Activated CD4-positive, alpha-beta memory T cell treated with anti-CD3 and anti-CD28 coated beads, Interleukin-2, amount 10 ng/mL, durations not matched to agents 7 days and 5 days (primary cell): ENCODE results near the gene FAM9C. TPM values are rescaled to one million over a fixed set of nuclear protein-coding genes. Genes with fewer than 3 reads are reported as not detected.
"Not testable (repeated sequence)": the region's sequence is repeated elsewhere in the genome, so short reads cannot be mapped to it uniquely, and the experiment has no call there.

Source experiments
- CTCF ChIA-PET: fragments of 350-600 bp; sonication (Branson Sonifier 250); formaldehyde crosslinking; loops from one replicate; lab custom pipeline; 2021; ENCODE audit warnings: antibody characterized with exemption, inconsistent platforms; lab: Charles Lee
- POLR2A ChIA-PET: fragments of 350-600 bp; sonication (Branson Sonifier 250); formaldehyde crosslinking; loops from one replicate; lab custom pipeline; 2021; ENCODE audit warnings: antibody characterized with exemption; lab: Charles Lee
- DNase-seq: peaks from one replicate; pipeline ENCODE4 v3.0.0-alpha.2; 2020
- H3K27ac Mint-ChIP-seq: one replicate; pipeline ENCODE4 v1.8.0; 2021; ENCODE audit warnings: mild to moderate bottlenecking, mixed read lengths
- H3K27me3 Mint-ChIP-seq: one replicate; pipeline ENCODE4 v1.8.0; 2021; ENCODE audit warnings: mixed read lengths
- H3K36me3 Mint-ChIP-seq: one replicate; pipeline ENCODE4 v1.8.0; 2021; ENCODE audit warnings: low read depth, mixed read lengths
- H3K4me1 Mint-ChIP-seq: one replicate; pipeline ENCODE4 v1.8.0; 2021; ENCODE audit warnings: mixed read lengths
- H3K4me3 Mint-ChIP-seq: one replicate; pipeline ENCODE4 v1.8.0; 2021; ENCODE audit warnings: mild to moderate bottlenecking, mixed read lengths
- H3K9me3 Mint-ChIP-seq: one replicate; pipeline ENCODE4 v1.8.0; 2021; ENCODE audit warnings: mixed read lengths
- total RNA-seq, 2 experiments: library from RNA; stranded (reverse); gene quantifications; one replicate each; pipeline ENCODE4 v1.2.3, GENCODE V29; 2021

The FAM9C gene
- total RNA-seq, 2 experiments from 2014 or later: not detected

DNA sequence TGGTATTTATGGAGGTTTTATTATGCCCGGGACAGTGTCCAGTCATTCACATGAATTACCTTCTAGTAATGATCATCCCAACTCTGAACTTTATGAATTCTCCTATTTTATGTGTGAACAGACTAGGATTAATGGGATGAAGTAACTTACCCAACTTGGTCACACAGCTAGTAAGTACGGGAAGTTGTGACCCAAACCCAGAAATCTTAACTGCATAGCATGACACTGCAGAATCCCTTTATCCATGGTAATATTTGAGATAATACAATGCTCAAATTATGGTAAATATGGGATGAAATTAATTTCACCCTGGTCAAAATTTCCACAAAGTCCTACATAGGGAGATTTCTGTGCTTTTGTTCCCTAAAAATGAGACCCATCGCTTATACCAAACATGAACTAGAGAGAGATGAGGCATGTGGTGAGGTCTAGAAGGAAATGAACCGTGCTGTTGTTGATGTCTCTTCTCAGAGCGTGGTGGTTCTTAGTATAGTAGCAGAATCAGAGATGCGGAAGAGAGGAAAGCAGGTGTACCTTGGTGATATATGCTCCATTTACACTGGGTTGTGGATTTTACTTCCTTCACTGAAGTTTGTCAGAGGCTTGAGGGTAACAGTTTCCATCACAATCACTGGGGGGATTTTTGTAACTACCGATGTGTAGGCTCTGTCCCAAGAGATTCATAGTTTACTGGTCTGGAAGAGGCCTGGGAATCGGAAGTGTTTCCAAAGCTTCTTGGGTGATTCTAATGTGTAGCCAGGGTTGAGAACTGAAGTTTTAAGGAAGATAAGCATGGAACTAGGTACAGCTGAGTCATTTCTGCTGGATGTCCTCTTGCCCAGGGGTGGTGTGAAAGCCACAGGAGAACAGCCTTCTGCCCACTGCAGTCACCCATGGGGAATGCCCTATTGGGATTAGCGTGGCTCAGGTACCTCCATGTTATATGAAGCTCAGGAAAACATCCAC is 30.2 kb upstream of the FAM9C start:
- no peak overlapping the region for H3K4me3 Mint-ChIP-seq
- peak overlapping the region; percentile 76 for H3K27ac Mint-ChIP-seq
- no peaks in the 10 kb centered on the region for H3K9me3 Mint-ChIP-seq
- peaks cover 3% of the 10 kb centered on the region for H3K36me3 Mint-ChIP-seq
- peaks cover 50% of the 10 kb centered on the region for H3K4me1 Mint-ChIP-seq
- POLR2A ChIA-PET: interaction anchor here (0.8 to 24.1 kb wide), 7 partner anchors 14 to 98 kb away, joined by 3 to 1502 read pairs (median 5); partner anchors contain the start of gene TMSB4X
- DNase-seq: no peak
- no peaks in the 10 kb centered on the region for H3K27me3 Mint-ChIP-seq
- CTCF ChIA-PET: interaction anchor here (0.9 to 2.2 kb wide), 3 partner anchors 18 to 96 kb away, joined by 3 to 5 read pairs (median 3); no protein-coding TSS in a partner anchor

DNA sequence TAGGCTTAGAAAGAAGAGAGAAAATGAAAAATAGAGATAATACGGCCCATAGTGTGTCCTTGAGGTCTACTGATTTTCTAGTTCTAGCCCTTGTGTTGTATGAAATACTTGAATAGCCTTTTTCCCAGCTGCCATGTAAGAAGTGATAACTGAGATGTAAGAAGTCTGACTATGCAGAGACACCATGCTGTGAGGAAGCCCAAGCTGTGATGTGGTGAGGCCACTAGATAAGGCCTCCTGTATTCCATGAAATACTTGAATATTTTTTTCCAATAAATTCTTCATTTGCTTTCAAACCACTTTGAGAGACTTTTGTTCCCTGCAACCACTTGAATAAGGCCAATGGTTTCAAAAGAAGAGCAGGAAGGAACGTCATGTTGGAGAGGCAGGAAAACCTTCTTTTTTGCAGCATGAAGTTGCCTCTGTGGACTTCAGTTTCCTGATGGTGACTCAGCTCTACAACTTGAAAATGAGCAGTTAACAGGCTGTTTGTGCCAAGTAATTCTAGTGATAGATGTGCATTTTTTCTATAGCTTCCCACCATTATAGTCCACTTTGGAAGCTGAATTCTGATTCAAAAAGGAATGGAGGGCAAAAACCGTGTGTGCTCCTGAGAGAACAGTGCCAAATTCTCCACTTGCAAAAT is 25.5 kb upstream of the FAM9C start:
- DNase-seq: no peak
- ChIA-PET CTCF (no interaction called here), POLR2A (no interaction called here)
- peaks cover 17% of the 10 kb centered on the region for H3K36me3 Mint-ChIP-seq
- H3K27me3 Mint-ChIP-seq: no peaks in the 10 kb centered on the region
- peaks cover 15% of the 10 kb centered on the region for H3K4me1 Mint-ChIP-seq
- no peak overlapping the region for H3K27ac Mint-ChIP-seq
- H3K9me3 Mint-ChIP-seq: peaks cover 8% of the 10 kb centered on the region
- H3K4me3 Mint-ChIP-seq: no peak overlapping the region

DNA sequence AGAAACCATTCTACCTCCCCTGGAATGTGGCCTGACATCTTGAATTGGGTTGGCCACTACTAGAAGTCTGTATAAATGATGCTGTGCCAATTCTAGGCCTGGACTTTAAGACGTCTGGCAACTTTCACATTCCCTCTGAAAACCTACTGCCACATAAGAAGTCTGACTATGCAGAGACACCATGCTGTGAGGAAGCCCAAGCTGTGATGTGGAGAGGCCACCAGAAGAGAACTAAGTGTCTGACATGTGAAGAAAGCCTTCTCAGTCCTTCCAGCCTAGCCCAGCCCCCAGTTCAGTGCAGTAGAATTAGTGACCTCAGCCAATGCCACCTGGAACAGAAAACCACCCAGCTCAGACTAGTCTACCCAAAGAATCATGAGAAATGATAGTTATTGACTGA is 24.2 kb upstream of the FAM9C start:
- POLR2A ChIA-PET: no interaction called here
- no peak for DNase-seq
- no peak overlapping the region for H3K4me3 Mint-ChIP-seq
- H3K27ac Mint-ChIP-seq: no peak overlapping the region
- H3K9me3 Mint-ChIP-seq: peaks cover 8% of the 10 kb centered on the region
- peaks cover 6% of the 10 kb centered on the region for H3K4me1 Mint-ChIP-seq
- CTCF ChIA-PET: no interaction called here
- no peaks in the 10 kb centered on the region for H3K27me3 Mint-ChIP-seq
- H3K36me3 Mint-ChIP-seq: peaks cover 17% of the 10 kb centered on the region

DNA sequence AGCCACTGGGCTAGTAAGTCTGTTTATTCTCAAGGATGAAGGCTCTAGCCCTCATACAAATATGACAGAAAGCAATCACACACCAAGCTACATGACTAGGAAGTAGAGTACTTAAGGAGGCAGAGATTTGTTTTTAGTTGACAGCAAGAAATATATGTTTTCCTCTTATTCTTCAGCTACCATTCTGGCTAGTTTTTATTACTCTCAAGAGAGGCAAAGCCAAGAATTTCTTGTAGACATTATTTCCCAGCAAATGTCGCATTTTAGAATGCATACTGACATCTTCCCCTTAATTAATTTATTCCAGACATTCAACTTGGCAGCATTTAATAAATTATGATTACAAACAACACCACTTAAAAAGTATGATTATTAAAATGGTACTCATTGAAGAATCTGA is 23.4 kb upstream of the FAM9C start:
- ChIA-PET CTCF (no interaction called here), POLR2A (no interaction called here)
- Mint-ChIP-seq H3K4me1 (peaks cover 6% of the 10 kb centered on the region), H3K27ac (no peak overlapping the region), H3K9me3 (peaks cover 14% of the 10 kb centered on the region), H3K4me3 (no peak overlapping the region), H3K27me3 (no peaks in the 10 kb centered on the region), H3K36me3 (peaks cover 23% of the 10 kb centered on the region)
- no peak for DNase-seq

DNA sequence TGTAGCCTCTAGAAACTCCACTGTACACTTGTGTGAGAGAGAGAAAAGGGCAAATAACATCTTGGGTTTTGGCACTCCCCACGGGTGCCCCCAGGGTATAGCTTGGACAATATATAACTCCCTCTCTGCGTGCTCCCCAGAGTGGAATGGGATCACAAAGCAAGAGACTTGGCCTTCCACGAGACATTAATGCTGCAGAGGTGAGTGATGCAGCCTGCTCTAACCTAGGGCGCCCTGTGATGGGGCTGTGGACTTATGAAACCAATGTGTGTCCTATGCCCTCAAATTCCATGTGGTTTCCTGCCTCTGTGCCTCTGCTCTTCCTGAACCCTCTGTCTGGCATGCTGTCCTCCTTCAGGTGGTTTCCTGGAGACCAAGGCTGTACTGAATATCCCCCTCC is 22.0 kb upstream of the FAM9C start:
- DNase-seq: no peak
- no peaks in the 10 kb centered on the region for H3K27me3 Mint-ChIP-seq
- H3K4me1 Mint-ChIP-seq: peaks cover 4% of the 10 kb centered on the region
- ChIA-PET POLR2A (no interaction called here), CTCF (no interaction called here)
- peaks cover 30% of the 10 kb centered on the region for H3K36me3 Mint-ChIP-seq
- H3K4me3 Mint-ChIP-seq: no peak overlapping the region
- H3K9me3 Mint-ChIP-seq: peaks cover 21% of the 10 kb centered on the region
- H3K27ac Mint-ChIP-seq: no peak overlapping the region

DNA sequence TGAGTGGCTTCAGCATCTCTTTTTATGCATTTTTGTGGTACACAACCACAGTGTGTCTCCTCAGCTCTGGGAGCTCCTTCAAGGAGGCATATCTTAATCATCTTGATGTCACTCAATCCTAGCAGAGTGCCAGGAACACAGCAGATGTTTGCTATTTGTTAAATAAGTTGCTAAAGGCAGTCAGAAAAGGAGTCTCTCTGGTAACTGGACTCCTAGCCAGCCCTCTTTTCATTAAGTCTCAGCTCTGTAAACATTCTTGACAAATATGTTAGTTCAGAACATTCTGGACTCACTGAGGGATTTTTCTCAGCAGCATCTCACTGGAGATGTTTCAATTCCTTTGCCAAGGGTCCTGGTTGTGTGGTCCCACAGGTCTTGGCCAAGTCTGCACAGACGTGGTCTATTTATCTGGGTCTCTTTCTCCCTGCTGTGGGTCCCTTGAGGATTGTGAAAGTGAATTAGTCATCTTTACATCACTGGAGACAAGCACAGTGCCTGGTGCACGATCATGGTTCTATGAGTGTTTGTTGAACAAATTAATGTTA is 20.3 kb upstream of the FAM9C start:
- Mint-ChIP-seq H3K27me3 (no peaks in the 10 kb centered on the region), H3K4me1 (peaks cover 15% of the 10 kb centered on the region), H3K9me3 (peaks cover 25% of the 10 kb centered on the region), H3K27ac (no peak overlapping the region), H3K36me3 (peaks cover 31% of the 10 kb centered on the region), H3K4me3 (no peak overlapping the region)
- ChIA-PET POLR2A (interaction anchor here (0.7 kb wide), 1 partner anchor 14 kb away, joined by 3 read pairs; no protein-coding TSS in a partner anchor), CTCF (interaction anchor here (0.9 kb wide), 1 partner anchor 28 kb away, joined by 3 read pairs; no protein-coding TSS in a partner anchor)
- DNase-seq: no peak

DNA sequence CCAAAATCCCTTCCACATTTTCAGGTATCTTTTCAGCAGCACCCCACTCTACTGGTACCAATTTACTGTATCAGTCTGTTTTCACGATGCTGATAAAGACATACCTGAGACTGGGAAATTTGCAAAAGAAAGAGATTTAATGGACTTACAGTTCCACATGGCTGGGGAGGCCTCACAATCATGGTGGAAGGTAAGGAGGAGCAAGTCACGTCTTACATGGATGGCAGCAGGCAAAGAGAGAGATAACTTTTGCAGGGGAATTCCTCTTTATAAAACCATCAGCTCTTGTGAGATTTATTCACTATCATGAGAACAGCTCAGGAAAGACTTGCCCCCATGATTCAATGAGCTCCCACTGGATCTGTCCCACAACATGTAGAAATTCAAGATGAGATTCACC is 18.7 kb upstream of the FAM9C start:
- DNase-seq, H3K27ac Mint-ChIP-seq, H3K27me3 Mint-ChIP-seq, H3K4me3 Mint-ChIP-seq, POLR2A ChIA-PET, CTCF ChIA-PET: not testable (repeated sequence)
- Mint-ChIP-seq H3K4me1 (peaks cover 14% of the 10 kb centered on the region), H3K9me3 (peaks cover 17% of the 10 kb centered on the region), H3K36me3 (peaks cover 21% of the 10 kb centered on the region)

DNA sequence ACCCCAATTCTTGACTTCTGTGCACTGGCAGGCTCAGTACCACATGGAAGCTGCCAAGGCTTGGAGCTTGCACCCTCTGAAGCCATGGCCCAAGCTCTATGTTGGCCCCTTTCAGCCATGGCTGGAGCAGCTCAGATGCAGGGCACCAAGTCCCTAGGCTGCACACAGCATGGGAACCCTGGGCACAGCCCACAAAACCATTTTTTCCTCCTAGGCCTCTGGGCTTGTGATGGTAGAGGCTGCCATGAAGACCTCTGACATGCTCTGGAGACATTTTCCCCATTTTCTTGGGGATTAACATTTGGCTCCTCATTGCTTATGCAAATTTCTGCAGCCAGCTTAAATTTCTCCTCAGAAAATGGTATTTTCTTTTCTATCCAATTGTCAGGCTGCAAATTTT is 17.9 kb upstream of the FAM9C start:
- POLR2A ChIA-PET, CTCF ChIA-PET, H3K27me3 Mint-ChIP-seq, H3K27ac Mint-ChIP-seq, H3K4me3 Mint-ChIP-seq, DNase-seq: not testable (repeated sequence)
- Mint-ChIP-seq H3K9me3 (peaks cover 20% of the 10 kb centered on the region), H3K36me3 (peaks cover 22% of the 10 kb centered on the region), H3K4me1 (peaks cover 14% of the 10 kb centered on the region)

DNA sequence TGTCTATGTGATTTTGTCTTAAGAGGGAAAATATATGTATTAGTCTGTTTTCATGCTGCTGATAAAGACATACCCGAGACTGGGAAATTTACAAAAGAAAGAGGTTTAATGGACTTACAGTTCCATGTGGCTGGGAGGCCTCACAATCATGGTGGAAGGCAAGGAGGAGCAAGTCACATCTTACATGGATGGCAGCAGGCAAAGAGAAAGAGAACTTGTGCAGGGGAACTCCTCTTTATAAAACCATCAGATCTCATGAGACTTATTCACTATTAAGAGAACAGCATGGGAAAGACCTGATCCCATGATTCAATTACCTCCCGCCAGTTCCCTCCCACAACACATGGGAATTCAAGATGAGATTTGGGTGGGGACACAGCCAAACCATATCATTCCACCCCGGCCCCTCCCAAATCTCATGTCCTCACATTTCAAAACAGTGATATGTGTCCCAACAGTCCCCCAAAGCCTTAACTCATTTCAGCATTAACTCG is 16.8 kb upstream of the FAM9C start:
- POLR2A ChIA-PET: interaction anchor here (1.5 kb wide), 1 partner anchor 48 kb away, joined by 3 read pairs; no protein-coding TSS in a partner anchor
- peaks cover 20% of the 10 kb centered on the region for H3K9me3 Mint-ChIP-seq
- H3K27ac Mint-ChIP-seq, H3K27me3 Mint-ChIP-seq, H3K4me3 Mint-ChIP-seq, DNase-seq: not testable (repeated sequence)
- CTCF ChIA-PET: interaction anchor here (1.3 kb wide), 1 partner anchor 115 kb away, joined by 3 read pairs; no protein-coding TSS in a partner anchor
- H3K4me1 Mint-ChIP-seq: peaks cover 14% of the 10 kb centered on the region
- H3K36me3 Mint-ChIP-seq: peaks cover 19% of the 10 kb centered on the region

DNA sequence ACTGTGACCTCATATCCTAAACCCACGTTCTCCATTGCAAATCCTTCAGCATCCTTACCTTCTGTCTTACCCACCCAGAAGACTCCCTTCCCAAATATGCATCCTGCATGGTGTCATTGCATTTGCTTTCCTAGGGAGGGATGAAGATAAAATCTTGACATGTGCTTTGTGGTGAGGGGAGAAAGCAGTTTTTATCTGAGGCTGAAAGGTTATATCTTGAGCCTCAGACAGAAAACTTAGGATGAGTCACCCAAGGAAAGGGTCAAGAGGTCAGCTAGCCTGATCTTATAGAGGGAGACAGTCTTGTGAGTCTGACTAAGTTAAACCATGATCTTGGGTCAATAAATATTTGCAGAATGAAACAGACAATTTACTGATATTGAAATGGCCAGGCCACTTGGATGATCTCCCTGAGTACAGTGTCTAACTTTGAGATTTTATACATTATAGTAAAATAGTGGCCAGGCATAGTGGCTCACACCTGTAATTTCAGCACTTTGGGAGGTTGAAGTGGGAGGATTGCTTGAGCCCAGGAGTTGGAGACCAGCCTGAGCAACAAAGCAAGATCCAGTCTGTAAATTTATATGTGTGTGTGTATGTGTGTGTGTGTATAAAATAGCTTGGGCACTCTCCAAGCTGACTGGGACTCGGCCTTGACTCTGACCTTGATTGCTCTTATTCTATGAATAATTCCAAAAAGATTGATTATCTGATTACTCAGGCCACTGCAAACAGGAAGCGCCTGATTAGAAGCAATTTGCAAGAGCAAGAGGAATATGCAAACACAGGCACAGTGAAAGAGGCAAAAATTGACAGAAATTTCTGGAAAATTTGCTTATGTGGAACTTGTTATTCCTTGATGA is 15.4 kb upstream of the FAM9C start:
- DNase-seq: no peak
- POLR2A ChIA-PET: interaction anchor here (1.5 to 1.7 kb wide), 2 partner anchors 22 to 47 kb away, joined by 3 to 4 read pairs; no protein-coding TSS in a partner anchor
- Mint-ChIP-seq H3K4me1 (peaks cover 24% of the 10 kb centered on the region), H3K4me3 (no peak overlapping the region), H3K36me3 (peaks cover 21% of the 10 kb centered on the region), H3K27ac (no peak overlapping the region), H3K9me3 (peaks cover 22% of the 10 kb centered on the region), H3K27me3 (no peaks in the 10 kb centered on the region)
- CTCF ChIA-PET: interaction anchor here (1.3 kb wide), 1 partner anchor 113 kb away, joined by 3 read pairs; no protein-coding TSS in a partner anchor

DNA sequence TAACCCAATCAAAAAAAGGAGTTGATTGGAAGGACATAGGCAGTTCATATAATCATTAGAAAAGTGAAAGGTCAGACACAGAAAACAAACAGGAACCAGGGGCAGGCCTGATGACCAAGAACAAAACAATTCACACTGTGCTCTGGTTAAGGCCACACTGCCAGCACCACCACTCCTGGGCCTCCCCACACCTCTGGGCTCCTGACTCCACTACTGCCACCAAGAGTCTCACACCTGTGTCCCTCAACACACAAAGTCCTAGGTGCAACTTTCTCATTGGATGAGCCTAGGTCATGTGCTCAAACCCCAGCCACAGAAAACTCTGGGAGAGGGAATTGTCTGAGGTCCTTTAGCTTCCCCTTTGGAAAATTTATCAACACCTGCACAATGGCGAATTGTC is 11.1 kb upstream of the FAM9C start:
- peaks cover 5% of the 10 kb centered on the region for H3K9me3 Mint-ChIP-seq
- no peak overlapping the region for H3K27ac Mint-ChIP-seq
- H3K27me3 Mint-ChIP-seq: no peaks in the 10 kb centered on the region
- H3K36me3 Mint-ChIP-seq: peaks cover 19% of the 10 kb centered on the region
- ChIA-PET CTCF (no interaction called here), POLR2A (no interaction called here)
- no peak overlapping the region for H3K4me3 Mint-ChIP-seq
- no peak for DNase-seq
- H3K4me1 Mint-ChIP-seq: peaks cover 50% of the 10 kb centered on the region

DNA sequence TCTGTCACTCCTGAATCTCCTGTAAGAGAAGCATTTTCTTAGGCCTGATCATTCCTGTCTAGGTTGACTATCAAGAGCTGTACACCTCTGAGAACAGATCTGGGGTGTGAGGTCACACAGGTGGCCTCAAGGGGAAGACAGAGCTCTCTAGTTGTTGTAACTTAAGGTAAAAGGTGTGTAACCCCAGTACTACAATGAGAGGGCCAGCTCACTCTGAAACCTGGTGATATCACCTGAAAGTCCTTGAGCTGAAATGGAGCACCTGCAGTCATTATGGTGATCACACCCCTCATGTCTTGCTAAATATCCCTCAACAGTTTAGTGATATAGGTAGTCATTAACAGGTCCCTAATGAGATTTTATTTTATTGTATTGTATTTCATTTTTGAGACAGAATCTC is 8.8 kb upstream of the FAM9C start:
- Mint-ChIP-seq H3K9me3 (peaks cover 9% of the 10 kb centered on the region), H3K27me3 (no peaks in the 10 kb centered on the region), H3K36me3 (peaks cover 29% of the 10 kb centered on the region), H3K4me1 (peaks cover 51% of the 10 kb centered on the region), H3K27ac (peak overlapping the region; percentile 49), H3K4me3 (no peak overlapping the region)
- no peak for DNase-seq
- POLR2A ChIA-PET: interaction anchor here (2.3 to 6.0 kb wide), 3 partner anchors 29 to 79 kb away, joined by 25 to 111 read pairs (median 25); partner anchors contain the start of gene TMSB4X
- CTCF ChIA-PET: interaction anchor here (1.1 to 1.2 kb wide), 2 partner anchors 29 to 107 kb away, joined by 3 to 4 read pairs; no protein-coding TSS in a partner anchor
